Head of caudate nucleus (tissue), 42 donors: ENCODE data around the gene CLN3.
"Not testable (repeated sequence)": the region's sequence is repeated elsewhere in the genome, so short reads cannot be mapped to it uniquely, and the experiment has no call there.

Experiments
- DNase-seq, 42 donors: peaks; one replicate each; pipeline versions ENCODE4 v3.0.0 to v3.0.0-alpha.2; 2020 to 2021; ENCODE audit warnings: mixed read lengths in 7 of 42
- intact Hi-C: fragments of 100-400 bp; cut with DNase I; formaldehyde crosslinking; loops from one replicate; pipeline ENCODE4 v1.15.0; 2022

The CLN3 gene

GRCh38 chr16:28521436-28521835 lies 29.6 kb upstream of the CLN3 start:
- no peak for DNase-seq
- intact Hi-C loops = no loop called here

GRCh38 chr16:28520672-28521071 lies 28.8 kb upstream of the CLN3 start:
- no peak for DNase-seq
- intact Hi-C loops = no loop called here

DNA sequence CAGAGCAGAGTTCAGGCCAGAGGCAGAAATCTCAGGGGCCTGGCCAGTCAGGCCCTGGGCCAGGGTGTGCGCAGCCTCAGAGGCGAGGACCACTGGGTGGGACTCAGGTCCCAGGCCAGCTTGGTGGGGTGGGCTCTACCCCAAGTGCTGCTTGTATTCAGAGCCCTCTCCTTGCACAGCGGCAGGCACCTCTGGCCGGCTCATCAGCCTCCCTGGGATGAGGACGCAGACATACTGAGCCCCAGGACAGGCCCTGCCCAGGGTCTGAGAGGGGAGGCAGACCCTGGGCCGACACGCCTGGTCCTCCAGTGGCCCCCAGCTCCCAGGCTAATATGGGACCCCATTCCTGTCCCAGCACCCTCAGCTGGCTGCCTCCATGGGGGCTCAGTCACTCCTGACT lies 22.4 kb upstream of the CLN3 start:
- intact Hi-C loops = no loop called here
- DNase-seq = no peak

- intact Hi-C loops = no loop called here
- DNase-seq = no peak
Observed at GRCh38 chr16:28513484-28514181, 21.8 kb upstream of the CLN3 start.

DNA sequence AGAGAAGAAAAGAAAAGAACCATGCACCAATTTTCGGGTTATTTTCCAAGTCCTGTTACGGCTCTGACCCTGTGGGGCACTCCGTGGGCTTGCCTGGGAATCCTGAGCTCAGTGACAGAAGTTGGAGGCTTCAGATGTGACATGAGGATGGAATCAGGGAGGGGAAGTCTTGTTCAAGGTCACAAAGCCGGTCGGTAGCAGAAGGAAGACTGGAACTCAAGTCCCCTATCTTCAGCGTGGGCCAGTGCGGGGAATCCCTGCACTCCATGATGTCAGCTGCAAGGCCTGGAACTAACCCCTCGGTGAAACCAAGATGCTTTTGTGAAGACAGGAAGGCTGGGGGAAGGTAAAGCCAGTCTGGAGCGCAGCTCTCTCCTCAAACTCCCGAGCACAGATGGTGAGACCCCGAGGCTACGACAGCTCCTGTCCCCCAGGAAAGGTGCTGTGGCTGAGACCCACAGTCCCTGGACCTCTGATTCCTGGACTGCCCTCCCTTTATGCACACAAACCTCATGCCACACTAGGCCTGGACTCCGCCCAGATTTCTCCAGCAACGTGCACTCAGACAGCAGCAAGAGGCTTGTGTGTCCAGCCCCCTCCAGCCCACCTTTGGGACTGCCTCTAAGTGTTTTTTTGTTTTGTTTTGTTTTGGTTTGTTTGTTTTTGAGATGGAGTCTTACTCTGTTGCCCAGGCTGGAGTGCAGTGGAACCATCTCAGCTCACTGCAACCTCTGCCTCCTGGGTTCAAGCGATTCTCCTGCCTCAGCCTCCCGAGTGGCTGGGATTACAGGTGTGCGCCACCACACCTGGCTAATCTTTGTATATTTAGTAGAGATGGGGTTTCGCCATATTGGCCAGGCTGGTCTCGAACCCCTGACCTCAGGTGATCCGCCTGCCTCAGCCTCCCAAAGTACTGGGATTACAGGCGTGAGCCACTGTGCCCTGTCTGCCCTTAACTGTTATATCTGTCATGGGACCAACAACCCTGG lies 20.2 kb upstream of the CLN3 start:
- no peak for DNase-seq
- intact Hi-C loops = no loop called here

- DNase-seq = no peak
- intact Hi-C loops = no loop called here
Observed at GRCh38 chr16:28511031-28511430, 19.2 kb upstream of the CLN3 start.

DNA sequence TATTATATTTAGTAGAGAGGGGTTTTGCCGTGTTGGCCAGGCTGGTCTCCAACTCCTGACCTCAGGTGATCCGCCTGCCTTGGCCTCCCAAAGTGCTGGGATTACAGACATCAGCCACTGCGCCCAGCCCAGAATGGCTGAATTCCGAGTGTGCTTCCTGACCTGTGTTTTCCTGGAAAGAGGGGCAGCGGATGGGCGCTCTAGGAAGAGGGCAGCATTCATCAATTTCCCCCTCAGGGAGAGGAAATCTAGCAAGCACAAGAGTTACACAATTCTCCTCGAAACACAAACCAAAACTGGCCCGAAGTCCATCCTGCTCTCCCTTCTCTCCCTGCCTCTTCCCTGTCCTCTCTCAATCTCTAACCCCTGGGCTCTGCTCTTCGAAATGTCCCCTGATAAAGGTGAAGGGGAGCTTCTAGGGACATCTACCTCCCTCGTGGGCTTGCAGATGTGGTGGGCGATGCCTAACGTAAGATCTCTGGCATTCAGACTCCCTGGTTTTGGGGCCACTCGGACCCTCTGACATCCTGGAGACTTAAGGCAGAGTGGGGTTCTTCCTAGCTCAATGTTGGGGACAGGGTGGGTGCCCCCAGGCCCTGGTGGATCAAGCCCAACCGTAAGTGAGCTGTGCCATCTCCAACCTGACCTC lies 13.7 kb upstream of the CLN3 start:
- intact Hi-C loops = no loop called here
- DNase-seq = no peak

DNA sequence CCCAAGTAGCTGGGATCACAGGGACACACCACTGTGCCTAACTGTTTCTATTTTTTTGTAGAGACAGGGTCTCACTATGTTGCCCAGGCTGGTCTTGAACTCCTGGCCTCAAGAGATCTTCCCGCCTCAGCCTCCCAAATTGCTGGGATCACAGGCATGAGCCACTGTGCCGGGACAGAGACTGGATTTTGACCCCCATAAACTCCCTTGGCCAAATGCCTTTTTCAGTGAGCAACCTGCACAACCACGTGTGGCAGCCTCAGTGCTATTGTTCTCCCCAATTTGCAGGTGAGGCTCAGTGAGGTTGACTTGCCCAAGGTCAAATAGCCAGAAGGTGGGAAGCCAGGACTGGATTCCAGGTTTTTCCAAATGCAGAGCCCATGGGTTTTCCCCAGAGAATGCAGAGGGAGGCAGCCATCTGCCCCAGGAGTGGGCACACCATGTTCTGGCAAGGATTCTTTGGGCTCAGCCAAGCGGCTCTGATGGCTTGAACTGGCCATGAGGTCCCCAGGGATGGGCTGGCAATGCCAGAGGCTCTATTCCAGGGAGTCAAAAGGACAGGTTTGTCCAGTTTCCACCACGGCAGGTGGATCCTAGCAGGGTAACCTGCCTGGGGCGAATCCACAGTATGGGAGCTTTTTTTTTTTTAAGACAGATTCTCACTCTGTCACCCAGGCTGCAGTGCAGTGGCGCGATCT lies 13.0 kb upstream of the CLN3 start:
- DNase-seq = no peak
- intact Hi-C loops = no loop called here

GRCh38 chr16:28503470-28504259 lies 11.8 kb upstream of the CLN3 start:
- DNase-seq = no peak
- intact Hi-C loops = no loop called here

- intact Hi-C loops = no loop called here
- no peak for DNase-seq
Observed at GRCh38 chr16:28502290-28502689, 10.4 kb upstream of the CLN3 start.

DNA sequence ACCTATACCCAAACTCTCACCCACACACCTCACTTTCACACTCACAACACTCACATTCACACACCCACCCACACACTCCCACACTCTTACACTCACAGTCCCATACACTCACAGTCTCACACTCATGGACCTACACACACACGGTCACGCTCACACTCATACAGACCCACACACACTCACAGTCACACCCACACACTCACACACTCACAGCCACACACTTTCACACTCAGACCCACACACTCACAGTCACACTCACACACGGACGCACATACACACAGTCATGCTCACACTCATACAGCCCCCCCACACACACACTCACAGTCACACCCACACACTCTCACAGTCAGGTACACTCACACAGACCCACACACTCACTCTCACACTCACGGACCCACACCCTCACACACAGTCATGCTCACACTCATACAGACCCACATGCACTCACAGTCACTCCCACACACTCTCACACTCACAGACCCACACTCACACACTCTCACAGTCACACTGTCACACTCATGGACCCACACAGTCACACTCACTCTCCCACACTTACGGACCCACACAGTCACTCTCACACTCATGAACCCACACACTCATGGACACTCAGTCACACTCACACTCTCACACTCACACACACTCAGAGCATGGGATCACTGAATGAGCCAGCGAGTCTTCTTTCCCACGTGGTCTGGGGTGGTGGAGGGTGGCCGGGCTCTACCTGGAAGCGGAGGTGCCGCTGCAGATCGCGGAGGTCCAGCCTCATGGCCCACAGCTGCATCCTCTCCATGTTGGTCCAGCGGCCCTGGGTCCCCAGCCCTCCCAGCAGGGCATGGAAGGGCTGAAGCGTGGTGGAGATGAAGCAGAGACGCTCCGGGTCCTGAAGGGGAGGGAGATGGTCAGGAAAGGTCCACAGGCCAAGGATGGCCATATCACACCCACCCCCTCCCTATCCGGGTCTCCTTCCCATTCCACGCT lies 9.7 kb upstream of the CLN3 start:
- intact Hi-C loops = no loop called here
- DNase-seq = no peak

- intact Hi-C loops, DNase-seq: not testable (repeated sequence)
Observed at GRCh38 chr16:28500476-28501180, 8.8 kb upstream of the CLN3 start.

- intact Hi-C loops = no loop called here
- no peak for DNase-seq
Observed at GRCh38 chr16:28499854-28500253, 8.0 kb upstream of the CLN3 start.

GRCh38 chr16:28498666-28499381 lies 7.0 kb upstream of the CLN3 start:
- intact Hi-C loops = no loop called here
- DNase-seq = no peak

DNA sequence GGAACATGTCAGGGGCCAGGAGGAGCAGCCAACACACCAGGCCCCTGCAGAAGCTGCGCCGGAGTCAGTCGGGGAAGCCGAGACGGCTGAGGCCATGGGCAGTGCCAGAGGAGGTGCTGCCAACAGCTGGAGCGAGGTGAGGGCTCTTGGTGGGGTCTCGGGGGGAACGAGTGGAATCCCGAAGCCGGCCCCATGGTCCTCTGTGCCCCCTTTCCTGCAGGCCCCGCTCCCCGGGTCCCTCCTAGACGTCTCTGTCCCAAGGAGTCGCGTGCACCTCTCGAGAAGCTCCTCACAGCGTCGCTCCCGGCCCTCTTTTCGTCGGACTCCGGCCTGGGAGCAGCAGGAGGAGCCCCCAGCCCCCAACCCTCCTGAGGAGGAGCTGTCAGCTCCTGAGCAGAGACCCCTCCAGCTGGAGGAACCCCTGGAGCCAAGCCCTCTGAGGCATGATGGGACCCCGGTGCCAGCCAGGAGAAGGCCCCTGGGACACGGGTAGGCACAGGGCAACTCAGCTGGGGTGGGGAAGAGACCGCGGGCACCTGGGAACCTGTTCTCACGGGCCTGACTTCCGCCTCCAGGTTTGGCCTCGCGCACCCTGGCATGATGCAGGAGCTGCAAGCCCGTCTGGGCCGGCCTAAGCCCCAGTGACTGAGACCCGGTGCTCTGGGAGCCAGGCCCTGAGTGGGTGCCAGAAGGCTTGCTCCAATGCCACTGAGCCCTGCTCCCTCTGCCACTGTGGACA lies 6.2 kb upstream of the CLN3 start:
- no peak for DNase-seq
- intact Hi-C loops = no loop called here

- intact Hi-C loops = no loop called here
- no peak for DNase-seq
Observed at GRCh38 chr16:28497386-28497785, 5.5 kb upstream of the CLN3 start.
